DMS 273 (cell line): ENCODE results near the gene FAM89A.
"Not testable (repeated sequence)": the region's sequence is repeated elsewhere in the genome, so short reads cannot be mapped to it uniquely, and the experiment has no call there.

Experiments
- DNase-seq: peaks from one replicate; lab custom pipeline; 2025; ENCODE audit not compliant: unreplicated experiment; lab: John Stamatoyannopoulos, UW

FAM89A gene

DNA sequence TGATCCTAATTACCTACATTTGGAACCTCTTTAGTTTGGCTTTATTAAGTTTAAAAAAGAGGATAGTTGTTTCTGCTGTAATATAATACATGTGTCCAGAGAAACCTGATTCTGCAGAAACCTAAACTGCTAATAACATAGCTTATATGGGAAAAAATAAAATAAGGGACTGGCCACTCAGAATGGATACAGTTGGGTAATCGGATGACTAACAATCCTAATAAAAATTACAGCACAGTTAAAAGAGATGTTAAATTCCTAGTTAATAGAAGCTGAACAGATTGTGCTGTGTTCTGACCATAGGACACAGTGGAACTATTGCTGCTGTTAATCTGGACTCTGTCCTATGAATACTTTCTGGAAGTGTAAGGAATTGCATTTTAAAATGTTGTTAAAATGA lies 45.2 kb downstream of the FAM89A start:
- DNase-seq, result no peak

DNA sequence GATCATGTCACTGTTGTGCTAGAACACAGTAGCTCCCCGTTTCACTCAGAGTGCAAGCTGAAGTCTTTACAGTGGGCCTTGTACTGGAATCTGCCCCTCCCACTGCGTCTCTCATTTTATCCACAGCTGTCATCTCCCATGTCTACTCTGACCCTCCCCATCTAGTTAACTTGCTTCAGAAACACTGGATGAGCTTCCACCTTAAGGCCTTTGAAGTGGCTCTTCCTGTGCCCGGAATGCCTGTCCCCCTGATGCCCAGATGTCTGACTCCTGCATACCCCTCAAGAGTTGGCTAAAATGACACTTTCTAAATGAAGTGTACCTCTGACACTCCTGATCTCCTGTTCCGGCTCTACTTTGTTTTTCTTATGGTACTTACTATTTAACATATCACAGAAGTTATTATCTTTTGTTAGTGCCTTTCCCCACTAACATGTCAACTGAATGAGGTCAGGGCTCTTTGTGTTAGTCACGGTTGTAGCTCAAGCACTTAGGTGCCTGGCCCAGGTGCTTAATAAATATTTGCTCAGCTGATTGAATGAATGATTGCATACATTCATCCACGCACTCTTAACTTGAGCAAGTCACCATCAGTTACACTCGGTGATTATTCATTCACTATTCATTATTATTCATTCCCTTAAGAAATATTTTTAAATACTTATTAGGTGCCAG lies 47.8 kb downstream of the FAM89A start:
- no peak for DNase-seq

DNA sequence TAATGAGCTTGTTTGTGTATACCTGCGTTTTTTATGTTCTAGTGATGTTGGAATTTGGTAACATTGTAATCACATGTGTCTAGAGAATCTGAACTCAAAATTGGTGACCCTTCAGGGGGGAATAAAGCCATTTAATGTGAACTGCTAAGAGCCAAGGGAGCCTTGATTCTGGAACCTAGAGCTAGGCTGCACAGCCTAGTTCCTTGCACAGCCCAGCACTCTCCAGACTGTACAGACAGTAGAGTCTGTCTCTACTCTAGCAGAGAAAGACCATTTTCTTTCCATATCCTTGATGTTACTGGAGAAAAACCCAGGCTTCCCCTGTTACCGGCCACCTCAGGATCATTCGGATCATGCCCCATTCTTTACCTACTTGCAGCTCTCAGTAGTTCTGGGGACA lies 52.6 kb downstream of the FAM89A start:
- DNase-seq, result no peak

DNA sequence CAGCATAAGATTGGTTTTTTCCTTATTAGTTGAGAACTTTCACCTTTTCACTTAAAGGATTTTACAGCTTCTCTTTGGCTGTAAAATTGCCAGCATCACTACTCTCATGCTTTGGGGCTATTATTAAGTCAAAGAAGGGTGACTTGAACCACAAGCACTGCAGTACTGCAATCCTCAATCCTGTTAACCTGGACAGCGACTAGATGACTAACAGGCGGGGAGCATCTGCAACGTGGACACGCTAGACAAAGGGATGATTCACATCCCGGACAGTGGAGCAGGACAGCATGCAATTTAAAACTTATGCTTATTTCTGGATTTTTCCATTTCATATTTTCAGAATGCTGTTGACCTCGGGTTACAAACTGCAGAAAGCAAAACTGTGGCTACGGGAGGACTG lies 53.1 kb downstream of the FAM89A start:
- no peak for DNase-seq

DNA sequence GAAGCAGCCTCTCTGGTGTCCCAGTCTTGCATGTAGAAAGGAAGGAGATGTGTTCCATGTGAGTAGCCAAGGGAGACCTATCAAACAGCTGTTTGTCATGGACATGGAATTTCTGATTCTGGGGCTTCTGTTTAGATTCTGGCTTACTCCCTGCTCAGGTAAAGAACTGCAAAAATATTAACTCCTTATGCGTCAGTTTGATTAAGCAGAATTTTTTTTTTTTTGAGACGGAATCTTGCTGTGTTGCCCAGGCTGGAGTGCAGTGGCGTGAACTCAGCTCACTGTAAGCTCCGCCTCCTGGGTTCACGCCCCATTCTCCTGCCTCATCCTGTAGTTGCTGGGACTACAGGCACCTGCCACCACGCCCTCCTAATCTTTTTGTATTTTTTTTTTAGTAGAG lies 54.3 kb downstream of the FAM89A start:
- DNase-seq, result no peak

DNA sequence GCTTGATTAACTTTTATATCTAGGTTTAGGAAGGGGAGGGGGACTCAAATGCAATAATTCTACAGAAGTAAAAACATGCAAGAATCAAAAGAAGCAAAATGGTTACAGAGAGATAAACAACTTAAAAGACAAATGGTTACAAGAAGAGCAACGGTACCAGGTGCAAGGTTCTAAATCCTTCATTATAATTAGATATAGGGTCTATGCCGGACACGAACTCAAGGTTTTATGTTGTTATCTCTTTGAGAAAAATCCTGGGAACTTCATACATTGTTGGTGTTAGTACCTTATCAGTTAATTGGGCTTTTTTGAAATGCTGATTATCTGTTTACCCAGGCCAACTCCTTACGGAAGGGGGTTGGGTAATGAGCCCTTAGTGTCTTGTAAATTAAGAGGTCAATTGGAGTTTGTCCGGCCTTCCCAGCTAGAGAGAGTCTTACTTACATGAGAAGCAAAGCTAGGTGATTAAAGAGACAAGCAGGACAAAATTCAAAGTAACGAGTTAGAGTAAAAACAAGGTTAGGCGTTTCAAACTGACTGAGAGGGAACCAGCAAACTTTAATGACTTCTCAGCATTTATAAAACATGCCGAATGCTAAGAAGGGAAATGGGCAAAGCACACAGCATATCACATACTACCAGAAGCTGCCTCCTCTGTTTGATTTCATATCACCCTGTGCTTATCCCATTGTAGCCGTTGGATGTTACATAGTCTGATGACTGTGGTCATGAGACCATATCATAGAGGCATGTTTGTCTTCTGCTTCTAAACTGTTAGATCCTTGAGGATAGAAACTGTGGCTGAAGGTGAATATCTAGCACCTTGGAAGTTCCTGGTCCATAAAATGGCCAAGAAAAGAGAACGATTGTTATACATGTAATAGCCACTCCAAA lies 55.2 kb downstream of the FAM89A start:
- DNase-seq, result not testable (repeated sequence)

DNA sequence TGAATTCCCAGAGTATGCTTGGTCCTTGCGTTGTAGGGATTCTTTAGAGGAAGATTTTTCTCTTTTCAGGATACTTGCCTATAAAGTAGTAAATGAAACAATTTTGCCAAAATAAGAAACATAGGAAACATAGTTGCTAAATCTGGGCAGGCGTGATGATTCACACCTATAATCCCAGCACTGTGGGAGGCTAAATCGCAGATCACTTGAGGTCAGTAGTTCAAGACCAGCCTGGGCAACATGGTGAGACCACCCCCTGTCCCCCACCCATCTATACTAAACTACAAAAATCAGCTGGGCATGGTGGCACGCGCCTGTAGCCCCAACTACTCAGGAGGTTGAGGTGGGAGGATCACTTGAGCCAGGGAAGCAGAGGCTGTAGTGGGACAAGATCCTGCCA lies 56.2 kb downstream of the FAM89A start:
- no peak for DNase-seq

DNA sequence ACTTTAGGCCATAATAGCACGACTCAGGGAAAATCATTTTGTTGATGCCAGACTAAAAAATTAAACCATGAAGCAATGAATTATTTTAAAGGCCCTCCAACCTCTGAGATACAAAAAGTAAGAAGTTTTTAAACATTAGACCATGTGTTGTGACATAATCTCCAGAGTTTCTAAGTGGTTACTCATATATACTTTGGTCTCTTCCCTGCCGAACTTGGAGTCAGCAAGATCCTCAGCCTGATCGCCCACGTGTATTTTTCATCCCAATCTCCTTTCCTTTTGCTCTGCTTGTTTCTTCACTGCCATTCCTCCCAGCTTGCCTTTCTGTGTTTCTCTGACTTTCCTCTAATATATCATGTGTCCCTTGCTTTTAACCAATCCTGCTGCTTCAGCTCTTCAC lies 57.4 kb downstream of the FAM89A start:
- DNase-seq, result no peak

DNA sequence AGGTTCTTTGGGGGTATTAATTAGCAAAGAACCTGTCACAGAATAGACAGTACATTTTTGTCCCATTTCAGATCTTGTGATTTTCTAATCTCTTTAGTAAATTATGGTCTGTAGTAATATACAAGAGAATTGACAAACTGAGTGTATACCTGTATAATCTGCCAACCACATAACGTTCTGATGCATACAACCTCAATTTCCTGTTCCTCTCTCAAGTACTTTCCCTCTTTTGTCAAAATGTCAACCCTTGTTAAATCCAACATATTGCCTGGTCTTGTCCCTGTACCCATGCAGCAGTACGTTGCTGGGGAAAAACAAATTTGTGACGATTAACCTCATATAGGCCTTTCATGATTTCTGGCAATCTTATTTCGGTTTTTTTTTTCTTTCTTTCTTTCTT lies 60.1 kb downstream of the FAM89A start:
- DNase-seq, result no peak

DNA sequence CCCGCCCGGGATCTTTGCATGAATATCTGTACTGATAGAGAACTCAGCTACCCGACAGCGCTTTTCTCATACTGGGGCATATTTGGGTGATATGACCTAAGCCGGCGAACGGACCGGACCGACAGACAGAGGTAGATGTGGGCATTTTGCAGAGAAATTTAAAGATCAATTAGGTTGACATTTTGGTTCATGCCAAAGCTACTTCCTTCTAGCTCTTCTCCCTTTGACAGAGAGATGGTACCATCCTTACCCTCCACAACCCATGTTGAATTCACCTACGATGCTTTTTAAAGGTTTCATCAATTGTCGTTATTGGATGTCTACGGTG lies 60.7 kb downstream of the FAM89A start:
- DNase-seq, result peak; percentile 36

DNA sequence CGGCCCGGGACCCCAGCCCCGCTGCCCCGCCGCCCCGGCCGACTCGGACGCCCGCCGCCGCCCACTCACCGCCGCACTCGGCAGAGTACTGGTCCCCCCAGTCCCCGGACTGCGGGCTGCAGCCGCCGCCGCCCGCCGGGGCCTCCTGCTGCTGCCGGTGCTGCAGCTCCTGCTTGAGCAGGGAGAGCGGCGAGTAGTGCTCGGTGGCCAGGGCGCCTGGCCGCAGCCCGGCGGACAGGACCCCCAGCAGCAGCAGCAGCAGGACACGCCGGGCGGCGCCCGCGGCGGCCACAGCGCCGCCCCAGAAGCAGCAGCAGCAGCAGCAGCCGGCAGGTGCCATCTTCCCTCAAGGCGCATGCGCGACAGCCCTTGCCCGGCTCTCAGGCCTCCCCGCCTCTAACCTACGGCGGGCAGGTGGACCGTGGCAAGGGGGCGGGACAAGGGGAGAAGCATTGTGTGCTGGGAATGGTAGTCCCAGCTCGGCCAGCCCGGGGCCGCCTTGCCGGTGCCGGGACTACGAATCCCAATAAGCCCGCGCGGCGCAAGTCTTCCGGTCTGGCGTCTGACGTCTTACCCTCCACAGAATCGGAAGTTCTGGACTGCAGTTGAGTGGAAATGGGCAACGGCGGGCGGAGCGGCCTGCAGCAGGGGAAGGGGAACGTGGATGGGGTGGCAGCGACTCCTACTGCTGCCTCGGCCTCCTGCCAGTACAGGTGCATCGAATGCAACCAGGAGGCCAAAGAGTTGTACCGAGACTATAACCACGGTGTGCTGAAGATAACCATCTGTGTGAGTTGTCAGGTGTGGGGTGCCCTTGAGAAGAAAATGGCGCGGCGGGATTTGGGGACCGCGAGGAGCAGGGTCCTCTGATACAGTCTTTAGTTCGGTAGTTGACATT lies 61.3 kb downstream of the FAM89A start, which contains the start of the genes ARV1 and TTC13:
Gene ARV1 (plus strand): TSS at position 604 of the 898 bp plus-strand sequence. CDS start 12 bp downstream, at position 616.
Gene TTC13 (minus strand): TSS at position 371 of the 898 bp plus-strand sequence. CDS start 31 bp downstream, at position 340.
- DNase-seq, result peak; percentile 100

DNA sequence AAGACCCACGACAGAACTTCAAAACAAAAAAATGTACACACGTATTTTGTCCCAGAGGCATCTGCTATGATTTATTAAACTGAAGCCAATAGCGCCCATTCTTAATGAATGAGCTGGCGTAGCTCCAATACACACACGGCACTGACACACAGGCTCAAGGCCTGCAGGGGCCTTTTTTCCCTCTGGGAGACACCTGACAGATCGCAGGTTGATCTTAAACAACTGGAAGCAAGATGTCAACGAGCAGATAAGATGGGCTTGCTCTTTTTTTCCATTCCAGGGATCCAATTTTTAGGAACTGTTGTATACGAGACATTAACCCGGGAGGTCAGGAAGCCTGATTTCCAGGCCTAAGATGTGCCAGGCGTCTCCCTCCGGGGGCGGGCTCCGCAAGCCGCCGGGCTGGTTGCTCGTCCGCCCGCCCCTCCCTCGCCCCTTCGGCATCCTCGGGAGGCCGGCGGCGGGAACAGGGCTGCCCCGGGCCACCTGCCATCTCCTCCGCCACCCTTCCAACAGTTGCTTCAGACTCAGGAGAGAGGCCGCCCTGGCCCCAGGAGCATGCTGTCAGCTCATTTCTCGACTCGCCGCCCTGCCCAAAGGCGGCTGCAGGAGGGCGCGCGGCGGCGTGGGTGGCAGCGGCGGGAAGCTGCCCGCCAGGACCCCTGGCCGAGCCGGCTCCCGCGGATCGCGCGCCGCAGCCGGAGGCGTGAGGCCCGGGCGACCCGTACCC lies 62.1 kb downstream of the FAM89A start:
- DNase-seq, result peak; percentile 80

DNA sequence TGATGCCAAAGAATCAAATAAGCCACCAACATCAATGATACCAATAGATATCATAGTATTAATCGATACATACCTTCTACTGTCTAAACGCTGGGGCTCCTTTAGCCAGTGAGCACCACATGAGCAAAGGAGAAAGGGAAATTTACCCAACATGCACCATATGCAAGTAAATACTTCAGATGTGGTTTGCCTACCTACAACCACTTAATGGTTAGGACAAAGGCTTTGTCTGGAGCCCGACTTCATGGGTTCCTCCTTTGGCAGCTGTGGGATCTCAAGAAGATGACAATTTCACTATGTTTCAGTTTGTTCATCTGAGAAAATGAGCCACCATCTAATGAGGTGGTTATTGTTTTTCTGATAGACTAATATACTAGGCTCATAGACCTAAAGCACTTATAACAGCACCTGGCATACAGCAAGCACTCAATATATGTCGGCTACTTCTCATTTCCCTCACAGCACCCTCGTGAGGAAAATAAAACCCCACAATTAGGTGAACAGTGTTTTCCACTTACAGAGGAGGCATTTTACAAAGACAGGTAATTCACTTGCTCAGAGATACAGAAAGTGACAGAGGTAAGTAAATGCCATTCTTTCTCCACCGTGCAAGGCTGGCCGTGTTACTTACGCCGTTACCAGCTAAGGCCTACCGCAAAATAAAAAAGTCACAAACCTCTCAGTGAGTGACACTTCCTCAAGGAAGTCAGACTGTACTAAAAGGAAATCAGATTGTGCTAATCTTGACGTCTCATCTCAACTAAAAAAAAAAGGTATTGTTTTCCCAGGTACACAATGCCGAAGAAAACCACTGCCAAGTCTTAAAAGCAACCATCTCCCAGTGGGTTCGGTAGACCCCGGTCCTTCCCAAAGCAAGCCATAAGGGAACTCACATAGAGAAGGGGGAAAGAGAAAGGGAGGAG lies 63.0 kb downstream of the FAM89A start:
- no peak for DNase-seq

DNA sequence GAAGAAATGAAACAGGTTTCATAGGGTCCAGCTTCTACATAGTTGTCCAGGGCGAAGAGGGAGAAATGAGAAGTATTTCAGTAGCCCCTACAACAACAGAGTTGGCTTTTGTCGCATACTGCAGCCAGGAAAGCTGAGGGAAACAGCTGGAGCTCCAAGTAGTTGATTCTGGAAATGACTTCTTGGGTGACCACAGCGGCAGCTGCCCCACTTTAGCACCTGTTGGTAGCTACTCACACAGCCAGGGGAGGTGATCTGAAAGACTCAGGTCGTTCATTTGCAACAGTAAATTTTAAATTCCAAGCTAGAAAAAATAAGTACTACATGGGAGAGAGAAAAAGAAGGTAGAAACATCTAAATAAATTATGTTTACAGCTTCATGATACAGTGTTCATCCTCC lies 63.7 kb downstream of the FAM89A start:
- no peak for DNase-seq

DNA sequence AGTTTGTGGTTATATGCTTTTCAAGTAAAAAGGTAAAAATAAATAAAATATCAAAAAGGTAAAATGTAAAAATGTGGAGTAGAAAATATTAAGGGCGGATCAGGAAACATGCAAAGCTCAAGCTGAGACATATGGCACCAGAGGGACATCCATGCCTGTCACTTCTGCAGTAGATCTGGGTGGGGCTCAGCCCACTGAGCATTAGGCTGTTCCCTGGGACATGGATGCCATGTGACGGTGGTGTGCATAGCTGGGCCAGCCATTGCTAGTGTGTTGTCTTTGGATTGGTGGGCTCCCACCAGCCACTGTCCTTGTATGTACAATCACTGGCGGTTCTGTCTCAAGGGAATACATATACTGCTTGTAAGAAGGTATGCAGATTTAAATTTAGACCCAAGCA lies 64.4 kb downstream of the FAM89A start:
- DNase-seq, result no peak

DNA sequence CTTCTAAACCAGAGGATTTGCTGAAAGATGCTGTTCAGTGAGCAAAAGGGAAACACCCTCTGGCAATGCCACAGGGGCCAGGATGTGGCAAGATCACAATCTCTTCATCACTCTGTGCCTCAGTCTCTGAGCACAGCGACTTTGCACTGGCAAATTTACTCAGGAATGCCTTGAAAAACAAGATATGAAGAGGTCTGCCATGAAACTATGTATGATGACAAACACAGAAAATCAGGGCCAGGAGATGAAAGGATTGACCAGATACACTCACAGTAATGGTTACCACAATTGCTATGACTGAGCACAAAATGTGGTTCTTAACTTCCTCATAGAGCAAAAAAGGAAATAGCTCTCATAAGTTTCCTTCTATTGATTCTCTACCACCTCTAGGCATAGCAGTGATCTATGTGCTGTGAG lies 67.2 kb downstream of the FAM89A start:
- no peak for DNase-seq

DNA sequence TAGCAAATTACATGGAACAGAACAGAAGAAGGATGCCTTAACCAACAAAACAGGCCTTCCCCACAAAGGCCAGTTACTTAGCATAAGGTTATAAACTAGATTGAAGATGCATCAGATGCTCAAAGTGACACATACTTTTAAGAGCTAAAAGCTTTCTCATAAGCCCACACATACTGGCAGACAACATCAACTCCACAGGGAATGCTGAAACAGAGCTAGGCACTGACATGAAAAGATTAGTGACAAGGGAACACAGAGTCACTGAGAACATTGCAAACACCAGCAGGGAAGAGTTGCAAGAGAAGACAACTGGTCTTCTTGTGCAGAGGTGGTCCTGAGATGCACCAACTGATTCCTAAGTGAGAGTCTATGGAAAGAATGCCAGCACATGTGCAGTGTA lies 68.3 kb downstream of the FAM89A start:
- DNase-seq, result no peak

DNA sequence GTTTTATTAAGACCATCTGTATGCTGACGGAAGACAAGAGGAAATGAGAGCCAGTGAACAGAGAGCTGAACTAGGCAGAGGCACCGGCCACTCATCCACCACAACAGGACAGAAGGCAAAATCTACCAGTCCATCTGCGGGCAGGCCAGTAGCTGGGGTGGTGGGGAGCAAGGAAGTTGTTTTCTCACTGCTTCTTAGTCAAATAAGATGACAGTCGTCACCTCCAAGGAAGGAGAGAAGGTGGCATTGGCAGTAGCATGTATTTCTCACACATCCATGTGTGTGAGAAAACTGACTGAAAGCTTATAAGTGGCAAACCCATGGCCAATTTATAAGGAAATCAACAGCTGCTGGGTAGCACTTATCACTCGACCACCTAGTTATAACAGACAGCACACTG lies 69.6 kb downstream of the FAM89A start:
- DNase-seq, result no peak
